Smooth muscle cell (in vitro differentiated cells): ENCODE data around the gene SH3RF2. TPM values are rescaled to one million over a fixed set of nuclear protein-coding genes. Genes with fewer than 3 reads are reported as not detected.

Experiments
- DNase-seq: peaks from one replicate; lab custom pipeline; 2025; ENCODE audit not compliant: unreplicated experiment; lab: John Stamatoyannopoulos, UW
- H2AFZ ChIP-seq: fragments of 200-600 bp; sonication (generic); 2 replicates; pipeline ENCODE4 v1.6.0; 2016; ENCODE audit warnings: antibody characterized with exemption, low read depth, mild to moderate bottlenecking
- H3F3A ChIP-seq: fragments of 200-600 bp; sonication (generic); 2 replicates; pipeline ENCODE4 v1.6.0; 2017; ENCODE audit warnings: antibody characterized with exemption, low read depth
- H3K27ac ChIP-seq: fragments of 200-600 bp; sonication (generic); 2 replicates; pipeline ENCODE4 v1.5.1; 2016; ENCODE audit warnings: low read depth, mild to moderate bottlenecking
- H3K27me3 ChIP-seq: fragments of 200-600 bp; sonication (generic); 2 replicates; pipeline ENCODE4 v1.6.1; 2016; ENCODE audit warnings: low read depth, mild to moderate bottlenecking
- H3K36me3 ChIP-seq: fragments of 200-600 bp; sonication (generic); 2 replicates; pipeline ENCODE4 v1.5.1; 2016; ENCODE audit warnings: low read depth
- H3K4me1 ChIP-seq: fragments of 200-600 bp; sonication (generic); 2 replicates; pipeline ENCODE4 v1.5.1; 2016; ENCODE audit warnings: low read depth
- H3K4me2 ChIP-seq: fragments of 200-600 bp; sonication (generic); 2 replicates; pipeline ENCODE4 v1.6.0; 2016; ENCODE audit warnings: mild to moderate bottlenecking
- H3K4me3 ChIP-seq: fragments of 200-600 bp; sonication (generic); 2 replicates; pipeline ENCODE4 v1.5.1; 2016; ENCODE audit warnings: mild to moderate bottlenecking
- H3K79me2 ChIP-seq: fragments of 200-600 bp; sonication (generic); 2 replicates; pipeline ENCODE4 v1.6.0; 2016; ENCODE audit warnings: low read depth, mild to moderate bottlenecking
- H3K9ac ChIP-seq: fragments of 200-600 bp; sonication (generic); 2 replicates; pipeline ENCODE4 v1.6.0; 2016; ENCODE audit warnings: low read depth
- H3K9me3 ChIP-seq: fragments of 200-600 bp; sonication (generic); replicated peaks from 2 replicates; pipeline ENCODE4 v1.5.1; 2016; ENCODE audit warnings: low read depth
- H4K20me1 ChIP-seq: fragments of 200-600 bp; sonication (generic); 2 replicates; pipeline ENCODE4 v1.6.0; 2016; ENCODE audit warnings: low read depth
- CTCF ChIP-seq: fragments of 200-600 bp; sonication (generic); IDR thresholded peaks from 2 replicates; pipeline ENCODE4 v1.5.1; 2017; ENCODE audit warnings: borderline replicate concordance, mild to moderate bottlenecking, antibody characterized with exemption; ENCODE audit not compliant: insufficient read depth, poor library complexity, severe bottlenecking
- WGBS: methylation state at CpG from one replicate; pipeline ENCODE4 v1.1.7; 2016; ENCODE audit warnings: low lambda C conversion rate; 5-methylcytosine and 5-hydroxymethylcytosine counted together
- polyA plus RNA-seq: library from polyadenylated mRNA; unstranded; fragments of >200 nt; fragmentation: Nextera tagmentation; extraction: Ambion mirVana; gene quantifications from 2 replicates; pipeline ENCODE4 v1.2.1, GENCODE V29; 2016
- total RNA-seq: library from RNA; depleted of rRNA; stranded (reverse); fragments of >200 nt; gene quantifications from 2 replicates; pipeline ENCODE4 v1.2.3, GENCODE V29; 2014

The SH3RF2 gene
- total and polyA plus RNA-seq, 2 experiments from 2014 or later: 1.0 to 2.0 TPM

- 97% methylated on average over 3 of the region's 3 CpGs for WGBS
- peaks cover 8% of the 10 kb centered on the region for H3K4me1 ChIP-seq
Observed at GRCh38 chr5:145923405-145923804, 13.0 kb upstream of the SH3RF2 start.

GRCh38 chr5:145924849-145925248, 11.5 kb upstream of the SH3RF2 start:
- no peak for TF ChIP-seq CTCF

More at GRCh38 chr5:145923405-145923804, 13.0 kb upstream of the SH3RF2 start:
- no peak overlapping the region for H3K9ac ChIP-seq
- no peaks in the 10 kb centered on the region for H3K9me3 ChIP-seq
- H3K27me3 ChIP-seq: no peaks in the 10 kb centered on the region
- DNase-seq: no peak
- H3F3A ChIP-seq: no peaks in the 10 kb centered on the region
- H3K36me3 ChIP-seq: no peaks in the 10 kb centered on the region
- no peak overlapping the region for H3K4me3 ChIP-seq
- H2AFZ ChIP-seq: no peak overlapping the region
- TF ChIP-seq CTCF: no peak
- no peaks in the 10 kb centered on the region for H3K79me2 ChIP-seq
- H4K20me1 ChIP-seq: no peaks in the 10 kb centered on the region
- no peak overlapping the region for H3K27ac ChIP-seq
- H3K4me2 ChIP-seq: no peak overlapping the region

GRCh38 chr5:145925353-145925752, 11.0 kb upstream of the SH3RF2 start:
- peak overlapping the region; percentile 54 for H3K27ac ChIP-seq
- no peak overlapping the region for H2AFZ ChIP-seq
- WGBS: 0% methylated on average over 1 of the region's 1 CpG
- no peaks in the 10 kb centered on the region for H4K20me1 ChIP-seq
- no peak overlapping the region for H3K9ac ChIP-seq
- peak overlapping the region; percentile 49 for H3K4me2 ChIP-seq
- H3K9me3 ChIP-seq: no peaks in the 10 kb centered on the region
- no peaks in the 10 kb centered on the region for H3K36me3 ChIP-seq
- DNase-seq: no peak
- no peak for TF ChIP-seq CTCF
- H3K4me1 ChIP-seq: peaks cover 8% of the 10 kb centered on the region
- no peaks in the 10 kb centered on the region for H3K79me2 ChIP-seq
- H3K27me3 ChIP-seq: no peaks in the 10 kb centered on the region
- H3K4me3 ChIP-seq: no peak overlapping the region
- no peaks in the 10 kb centered on the region for H3F3A ChIP-seq

More at GRCh38 chr5:145924849-145925248, 11.5 kb upstream of the SH3RF2 start:
- WGBS: 57% methylated on average over 1 of the region's 1 CpG
- Histone ChIP-seq H3K4me1 (peaks cover 8% of the 10 kb centered on the region), H3K27me3 (no peaks in the 10 kb centered on the region), H3K4me2 (peak overlapping the region; percentile 49), H3F3A (no peaks in the 10 kb centered on the region), H3K9me3 (no peaks in the 10 kb centered on the region), H3K27ac (peak overlapping the region; percentile 54), H2AFZ (no peak overlapping the region), H3K36me3 (no peaks in the 10 kb centered on the region), H3K9ac (no peak overlapping the region), H3K4me3 (no peak overlapping the region), H3K79me2 (no peaks in the 10 kb centered on the region), H4K20me1 (no peaks in the 10 kb centered on the region)
- no peak for DNase-seq

- Histone ChIP-seq H3K27ac (peak overlapping the region; percentile 54), H3F3A (no peaks in the 10 kb centered on the region), H3K79me2 (no peaks in the 10 kb centered on the region), H2AFZ (no peak overlapping the region), H4K20me1 (no peaks in the 10 kb centered on the region), H3K4me1 (peaks cover 8% of the 10 kb centered on the region), H3K27me3 (no peaks in the 10 kb centered on the region), H3K9ac (no peak overlapping the region), H3K9me3 (no peaks in the 10 kb centered on the region), H3K36me3 (no peaks in the 10 kb centered on the region), H3K4me2 (peak overlapping the region; percentile 17), H3K4me3 (no peak overlapping the region)
- no peak for TF ChIP-seq CTCF
- no peak for DNase-seq
Observed at GRCh38 chr5:145925803-145926202, 10.6 kb upstream of the SH3RF2 start.
